Gastrocnemius medialis (tissue), 4 donors: ENCODE measurements around the gene FGF4. TPM values are rescaled to one million over a fixed set of nuclear protein-coding genes. Genes with fewer than 3 reads are reported as not detected.

Experiments used
- ATAC-seq, 2 donors: fragments of 150-250 bp; one replicate each; pipeline ENCODE4 v1.9.1; 2016
- DNase-seq, 2 donors: peaks; one replicate each; pipeline ENCODE4 v3.0.0-alpha.2; 2019
- H3K27ac ChIP-seq, 4 donors: fragments of 200-600 bp; sonication (generic); 1 replicate in 1 of 4; 2 replicates in 3 of 4; pipeline ENCODE4 v1.5.1; 2016 to 2018; ENCODE audit warnings: mild to moderate bottlenecking in 2 of 4, moderate library complexity in 1 of 4
- H3K27me3 ChIP-seq, 3 donors: fragments of 200-600 bp; sonication (generic) in 2 of 3; 1 replicate in 1 of 3; 2 replicates in 2 of 3; pipeline versions ENCODE4 v1.5.1 to v1.6.0; 2016 to 2019; ENCODE audit warnings: mild to moderate bottlenecking in 1 of 3, moderate library complexity in 1 of 3
- H3K36me3 ChIP-seq, 2 donors: fragments of 200-600 bp; sonication (generic) in 1 of 2; one replicate each; pipeline ENCODE4 v1.5.1; 2017 to 2018
- H3K4me1 ChIP-seq, 2 donors: fragments of 200-600 bp; sonication (generic) in 1 of 2; one replicate each; pipeline ENCODE4 v1.5.1; 2016 to 2017; ENCODE audit warnings: mild to moderate bottlenecking in 2 of 2
- H3K4me3 ChIP-seq, 4 donors: fragments of 200-600 bp; sonication (generic) in 3 of 4; 1 replicate in 1 of 4; 2 replicates in 3 of 4; pipeline ENCODE4 v1.5.1; 2016 to 2019; ENCODE audit warnings: mild to moderate bottlenecking in 2 of 4
- H3K9me3 ChIP-seq, 3 donors: fragments of 200-600 bp; sonication (generic) in 2 of 3; 1 replicate in 1 of 3; 2 replicates in 2 of 3; pipeline ENCODE4 v1.5.1; 2016 to 2019
- POLR2A ChIP-seq, 2 donors: fragments of 450-650 bp; IDR thresholded peaks; one replicate each; pipeline ENCODE4 v1.6.1; 2017; ENCODE audit warnings: antibody characterized with exemption in 2 of 2, mild to moderate bottlenecking in 2 of 2, moderate library complexity in 2 of 2
- in situ Hi-C, 4 donors: fragments of 200-750 bp; cut with MboI; loops; one replicate each; pipeline versions ENCODE4 v1.15.0 to v1.8.0; 2017; ENCODE audit warnings: low sequenced_read_pairs in 4 of 4
- intact Hi-C: fragments of 100-400 bp; cut with DNase I; formaldehyde crosslinking; loops from one replicate; pipeline ENCODE4 v1.15.1; 2023; ENCODE audit warnings: low total_unique reads
- total RNA-seq, 4 donors: library from RNA; depleted of rRNA; stranded (reverse); fragments of >200 nt; gene quantifications; one replicate each; pipeline versions ENCODE4 v1.1.0 to v1.2.3, GENCODE V29; 2016
- TF ChIP-seq, protein P1 (sequence below), 5 experiments: fragments of 450-650 bp in 3 of 5; fragments of 200-600 bp in 2 of 5; sonication (generic) in 2 of 5; IDR thresholded peaks in 4 of 5; conservative IDR thresholded peaks in 1 of 5; 1 replicate in 4 of 5; 2 replicates in 1 of 5; pipeline ENCODE4 v1.5.1; 2016 to 2019; ENCODE audit warnings: antibody characterized with exemption in 5 of 5, mild to moderate bottlenecking in 3 of 5, moderate library complexity in 3 of 5

The FGF4 gene, protein sequence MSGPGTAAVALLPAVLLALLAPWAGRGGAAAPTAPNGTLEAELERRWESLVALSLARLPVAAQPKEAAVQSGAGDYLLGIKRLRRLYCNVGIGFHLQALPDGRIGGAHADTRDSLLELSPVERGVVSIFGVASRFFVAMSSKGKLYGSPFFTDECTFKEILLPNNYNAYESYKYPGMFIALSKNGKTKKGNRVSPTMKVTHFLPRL
- not detected for total RNA-seq

DNA sequence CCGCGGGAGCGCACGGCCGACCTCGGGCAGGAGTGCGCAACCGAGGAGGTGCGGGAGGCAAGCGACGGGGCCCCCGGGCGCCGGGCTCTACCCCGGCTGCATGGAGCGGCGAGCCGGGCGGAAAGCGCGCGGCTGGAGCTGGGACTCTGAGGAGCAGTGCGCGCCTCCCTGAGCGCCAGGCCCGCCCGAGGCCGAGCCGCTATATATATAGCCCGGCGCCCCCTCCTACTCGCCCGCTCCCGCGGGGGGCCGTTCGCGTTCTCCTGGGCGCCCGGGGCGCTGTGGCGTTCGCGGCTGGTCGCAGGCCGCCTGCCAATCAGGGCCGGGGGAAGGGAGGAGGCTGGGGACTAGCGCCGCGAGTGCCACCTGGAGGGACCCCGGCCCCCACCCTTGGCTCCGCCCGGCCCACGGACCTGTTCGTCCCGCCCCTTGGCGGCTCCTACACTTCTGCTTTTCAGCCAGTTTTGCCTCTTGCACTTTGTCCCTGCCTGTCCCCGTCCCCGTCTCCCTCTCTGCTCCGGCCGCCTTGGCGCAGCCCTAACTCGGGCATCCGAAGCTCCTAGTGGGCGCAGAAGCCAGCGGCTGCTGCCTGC lies at the start of gene FGF4:
Gene FGF4 (minus strand): TSS at position 179 of the 593 bp plus-strand sequence. CDS start 257 bp downstream, outside the sequence.
- ATAC-seq, result no peak
- Histone ChIP-seq H3K36me3 (no peaks in the 10 kb centered on the region), H3K27ac (no peak within 1 kb of the TSS), H3K27me3 (peaks cover 36 to 58% (median 37%) of the 10 kb centered on the region in 3 donors), H3K9me3 (no peaks in the 10 kb centered on the region), H3K4me1 (no peaks in the 10 kb centered on the region), H3K4me3 (no peak within 1 kb of the TSS)
- no peak for TF ChIP-seq POLR2A (IDR thresholded peaks at IDR 0.05)
- TF ChIP-seq, protein P1, sequence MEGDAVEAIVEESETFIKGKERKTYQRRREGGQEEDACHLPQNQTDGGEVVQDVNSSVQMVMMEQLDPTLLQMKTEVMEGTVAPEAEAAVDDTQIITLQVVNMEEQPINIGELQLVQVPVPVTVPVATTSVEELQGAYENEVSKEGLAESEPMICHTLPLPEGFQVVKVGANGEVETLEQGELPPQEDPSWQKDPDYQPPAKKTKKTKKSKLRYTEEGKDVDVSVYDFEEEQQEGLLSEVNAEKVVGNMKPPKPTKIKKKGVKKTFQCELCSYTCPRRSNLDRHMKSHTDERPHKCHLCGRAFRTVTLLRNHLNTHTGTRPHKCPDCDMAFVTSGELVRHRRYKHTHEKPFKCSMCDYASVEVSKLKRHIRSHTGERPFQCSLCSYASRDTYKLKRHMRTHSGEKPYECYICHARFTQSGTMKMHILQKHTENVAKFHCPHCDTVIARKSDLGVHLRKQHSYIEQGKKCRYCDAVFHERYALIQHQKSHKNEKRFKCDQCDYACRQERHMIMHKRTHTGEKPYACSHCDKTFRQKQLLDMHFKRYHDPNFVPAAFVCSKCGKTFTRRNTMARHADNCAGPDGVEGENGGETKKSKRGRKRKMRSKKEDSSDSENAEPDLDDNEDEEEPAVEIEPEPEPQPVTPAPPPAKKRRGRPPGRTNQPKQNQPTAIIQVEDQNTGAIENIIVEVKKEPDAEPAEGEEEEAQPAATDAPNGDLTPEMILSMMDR (IDR thresholded peaks at IDR 0.05 in 4 of 5, conservative IDR thresholded peaks at IDR 0.05 in 1 of 5), result no peak
- intact Hi-C loops, result no loop called here
- in situ Hi-C loops, result no loop called here
- no peak for DNase-seq

DNA sequence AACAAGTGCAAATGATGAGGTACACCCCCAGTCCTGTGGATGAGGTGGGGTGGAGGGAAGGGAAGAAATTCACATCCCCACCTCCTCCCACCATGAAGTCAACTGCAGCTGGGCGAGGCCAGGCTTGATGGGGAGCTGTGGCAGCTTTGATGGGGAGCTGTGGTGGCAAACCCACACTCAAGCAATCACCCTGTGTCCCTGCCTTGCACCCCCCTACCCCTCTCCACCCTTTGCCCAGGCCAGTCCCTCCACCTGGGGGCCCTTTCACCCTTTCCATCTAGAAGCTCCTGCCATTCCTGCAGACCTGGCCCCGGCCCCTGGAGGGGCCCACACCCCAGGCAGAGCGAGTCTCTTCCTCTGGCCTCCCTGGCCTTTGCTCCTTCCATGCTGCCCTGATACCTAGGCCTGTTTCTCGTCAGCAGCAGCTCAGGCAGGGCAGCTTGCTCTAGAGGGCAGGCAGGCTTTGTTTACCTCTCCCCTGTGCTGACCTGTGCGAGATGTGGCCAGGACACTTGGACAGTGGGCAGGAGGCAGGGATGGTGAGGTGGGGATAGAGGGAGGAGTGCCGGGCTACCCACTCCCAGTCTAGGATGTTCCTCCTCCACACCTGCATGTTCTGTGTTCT lies 48.6 kb upstream of the FGF4 start:
- Histone ChIP-seq H3K27me3 (peaks cover 8 to 18% (median 13%) of the 10 kb centered on the region in 3 donors), H3K27ac (no peak overlapping the region), H3K9me3 (no peaks in the 10 kb centered on the region), H3K36me3 (no peaks in the 10 kb centered on the region), H3K4me3 (no peak overlapping the region), H3K4me1 (no peaks in the 10 kb centered on the region)
- ATAC-seq (no peak), DNase-seq (no peak)
- intact Hi-C loops, result no loop called here
- TF ChIP-seq POLR2A (IDR thresholded peaks at IDR 0.05), result no peak
- TF ChIP-seq, protein P1 (IDR thresholded peaks at IDR 0.05 in 4 of 5, conservative IDR thresholded peaks at IDR 0.05 in 1 of 5), result no peak
- in situ Hi-C loops, result no loop called here

DNA sequence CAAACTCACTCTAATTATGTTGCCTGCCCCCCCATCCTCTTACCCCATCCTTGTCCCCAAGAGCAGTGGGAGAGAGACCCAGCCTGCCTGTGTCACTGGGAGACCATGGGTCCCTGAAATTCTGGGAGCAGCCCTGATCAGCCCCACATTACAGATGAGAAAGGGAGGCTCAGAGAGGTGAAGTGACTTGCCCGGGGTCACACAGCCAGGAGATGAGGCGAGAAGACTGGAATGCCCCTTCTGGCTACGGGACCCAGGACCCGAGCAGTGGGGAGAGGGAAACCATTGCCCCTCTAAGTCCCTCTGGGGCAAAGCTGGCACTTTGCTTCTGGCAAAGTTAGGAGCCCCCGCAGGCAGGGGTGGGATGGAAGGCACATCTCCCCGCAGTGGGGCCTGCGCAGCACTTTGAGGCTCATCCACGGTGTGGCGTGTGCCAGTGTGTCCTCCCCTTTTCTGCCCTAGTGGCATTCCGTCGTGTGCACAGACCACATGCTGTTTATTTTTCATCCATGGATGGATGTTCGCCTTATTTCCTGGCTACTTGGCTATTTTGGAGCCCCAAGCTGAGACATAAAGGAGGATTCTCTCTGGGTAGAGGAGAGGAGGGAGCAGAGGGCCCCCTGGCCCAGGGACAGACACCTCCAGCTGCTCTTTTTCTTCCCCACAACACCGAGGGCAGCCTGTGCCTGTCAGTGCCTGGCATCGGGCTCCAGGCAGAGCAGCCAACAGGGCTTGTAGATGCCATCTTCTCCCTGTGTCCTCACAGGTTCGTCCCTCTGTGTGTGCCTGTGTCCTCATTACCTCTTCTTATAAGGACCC lies 47.7 kb upstream of the FGF4 start:
- H3K4me1 ChIP-seq, result no peaks in the 10 kb centered on the region
- no peak overlapping the region for H3K4me3 ChIP-seq
- H3K27me3 ChIP-seq, result peaks cover 16 to 23% (median 19%) of the 10 kb centered on the region in 3 donors
- no peaks in the 10 kb centered on the region for H3K36me3 ChIP-seq
- ATAC-seq (no peak), DNase-seq (no peak)
- no peak overlapping the region for H3K27ac ChIP-seq
- in situ Hi-C loops, result no loop called here
- TF ChIP-seq, protein P1 (IDR thresholded peaks at IDR 0.05 in 4 of 5, conservative IDR thresholded peaks at IDR 0.05 in 1 of 5), result no peak
- no peak for TF ChIP-seq POLR2A (IDR thresholded peaks at IDR 0.05)
- H3K9me3 ChIP-seq, result no peaks in the 10 kb centered on the region
- intact Hi-C loops, result no loop called here

DNA sequence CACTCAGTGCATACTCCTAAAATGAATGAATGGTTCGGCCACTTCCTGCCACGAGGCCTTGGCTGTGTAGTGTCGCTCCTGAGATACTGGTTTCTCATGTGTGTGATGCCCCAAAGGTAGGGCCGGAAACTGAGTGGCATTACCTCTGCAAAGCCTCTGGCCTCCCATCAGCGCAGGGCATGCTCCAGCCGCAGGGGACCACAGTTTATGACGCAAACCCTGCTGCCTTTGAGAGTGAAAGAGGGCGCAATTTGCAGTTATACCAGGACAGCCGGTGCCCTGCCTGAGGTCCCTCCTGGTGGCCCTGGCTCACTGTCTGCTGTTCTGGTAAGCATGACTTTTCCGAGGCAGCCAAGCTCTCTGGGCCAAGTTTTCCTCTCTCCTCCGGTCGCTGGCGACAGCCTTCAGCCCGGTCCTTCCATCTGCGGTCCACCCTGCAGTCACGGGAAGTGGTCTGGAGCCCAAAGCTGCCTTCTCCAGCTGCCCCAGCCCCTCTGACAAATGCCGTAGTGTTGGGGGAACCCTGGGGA lies 46.4 kb upstream of the FGF4 start:
- no peak for TF ChIP-seq POLR2A (IDR thresholded peaks at IDR 0.05)
- TF ChIP-seq, protein P1 (IDR thresholded peaks at IDR 0.05 in 4 of 5, conservative IDR thresholded peaks at IDR 0.05 in 1 of 5), result no peak
- Histone ChIP-seq H3K27me3 (peaks cover 29 to 32% (median 29%) of the 10 kb centered on the region in 3 donors), H3K4me3 (no peak overlapping the region), H3K36me3 (no peaks in the 10 kb centered on the region), H3K9me3 (no peaks in the 10 kb centered on the region), H3K27ac (no peak overlapping the region), H3K4me1 (no peaks in the 10 kb centered on the region)
- ATAC-seq (no peak), DNase-seq (no peak)
- in situ Hi-C loops (no loop called here), intact Hi-C loops (no loop called here)
